ENCODE results near the gene SKP1.

GRCh38 chr5:134225780-134226440 is 49.2 kb upstream of the SKP1 start, which contains the start of gene PPP2CA:
- TF ChIP-seq CTCF (IDR thresholded peaks at IDR 0.05) = peak in 3 of 6 experiments; percentile 14 to 39 (median 19)
- peak in 1 of 4 donors; percentile 52 for TF ChIP-seq EP300 (IDR thresholded peaks at IDR 0.05)
- TF ChIP-seq POLR2A (IDR thresholded peaks at IDR 0.05) = peak in 3 of 4 donors; percentile 62 to 94 (median 75)
- peak; percentile 72 to 86 for TF ChIP-seq POLR2AphosphoS5 (IDR thresholded peaks at IDR 0.05)
